NT2/D1 (cell line): ENCODE results near the gene NF1.

Source experiments
- YY1 ChIP-seq: IDR thresholded peaks from 2 replicates; pipeline ENCODE4 v1.6.1; 2011; ENCODE audit not compliant: insufficient read length, insufficient read depth
- ZNF274 ChIP-seq: IDR thresholded peaks from 2 replicates; pipeline ENCODE4 v1.6.1; 2011; ENCODE audit warnings: mild to moderate bottlenecking, low read depth, low read length

GRCh38 chr17:31355935-31356334, 261.2 kb downstream of the NF1 start:
- TF ChIP-seq ZNF274 (no peak), YY1 (no peak)
